ENCODE results near the gene NANOS2.
"Not testable (repeated sequence)": the region's sequence is repeated elsewhere in the genome, so short reads cannot be mapped to it uniquely, and the experiment has no call there.

NANOS2 gene

GRCh38 chr19:45927565-45928261 is 13.1 kb upstream of the NANOS2 start:
- peak; percentile 99 for DNase-seq

- DNase-seq, result no peak
These were observed 10.4 kb upstream of the NANOS2 start for GRCh38 chr19:45924891-45925447.

- DNase-seq, result no peak
These were observed 7.7 kb upstream of the NANOS2 start for GRCh38 chr19:45922281-45922680.

GRCh38 chr19:45920458-45920857 is 5.9 kb upstream of the NANOS2 start:
- DNase-seq, result no peak

- no peak for DNase-seq
These were observed 5.1 kb upstream of the NANOS2 start for GRCh38 chr19:45919678-45920077.

- DNase-seq, result no peak
These were observed 4.1 kb upstream of the NANOS2 start for GRCh38 chr19:45918721-45919120.

- DNase-seq, result no peak
These were observed 3.0 kb upstream of the NANOS2 start for GRCh38 chr19:45917421-45918091.

- no peak for DNase-seq
These were observed 3.3 kb downstream of the NANOS2 start for GRCh38 chr19:45911291-45911690.

- no peak for DNase-seq
These were observed 5.6 kb downstream of the NANOS2 start for GRCh38 chr19:45908956-45909355.

- DNase-seq, result no peak
These were observed 8.4 kb downstream of the NANOS2 start for GRCh38 chr19:45906221-45906620.

- no peak for DNase-seq
These were observed 9.6 kb downstream of the NANOS2 start for GRCh38 chr19:45905011-45905410.

- DNase-seq, result peak; percentile 100
These were observed 11.6 kb downstream of the NANOS2 start for GRCh38 chr19:45902651-45903625.

- DNase-seq, result peak; percentile 68
These were observed 12.5 kb downstream of the NANOS2 start, which contains the start of gene MYPOP for GRCh38 chr19:45901912-45902650. Gene MYPOP (minus strand): TSS chr19:45902613. CDS start chr19:45901773, 840 bp downstream.

- peak; percentile 42 for DNase-seq
These were observed 13.1 kb downstream of the NANOS2 start for GRCh38 chr19:45901432-45901911.

- DNase-seq, result peak; percentile 12
These were observed 13.7 kb downstream of the NANOS2 start for GRCh38 chr19:45900738-45901431.

GRCh38 chr19:45899919-45900589 is 14.5 kb downstream of the NANOS2 start:
- DNase-seq, result no peak

GRCh38 chr19:45899253-45899652 is 15.3 kb downstream of the NANOS2 start:
- no peak for DNase-seq

GRCh38 chr19:45897261-45897812 is 17.2 kb downstream of the NANOS2 start:
- DNase-seq, result no peak

- not testable (repeated sequence) for DNase-seq
These were observed 18.5 kb downstream of the NANOS2 start for GRCh38 chr19:45895983-45896599.

- DNase-seq, result no peak
These were observed 19.0 kb downstream of the NANOS2 start for GRCh38 chr19:45895519-45895972.

All from eye (tissue), 1 donor.